ENCODE results near the gene SLC9A4.

The SLC9A4 gene

DNA sequence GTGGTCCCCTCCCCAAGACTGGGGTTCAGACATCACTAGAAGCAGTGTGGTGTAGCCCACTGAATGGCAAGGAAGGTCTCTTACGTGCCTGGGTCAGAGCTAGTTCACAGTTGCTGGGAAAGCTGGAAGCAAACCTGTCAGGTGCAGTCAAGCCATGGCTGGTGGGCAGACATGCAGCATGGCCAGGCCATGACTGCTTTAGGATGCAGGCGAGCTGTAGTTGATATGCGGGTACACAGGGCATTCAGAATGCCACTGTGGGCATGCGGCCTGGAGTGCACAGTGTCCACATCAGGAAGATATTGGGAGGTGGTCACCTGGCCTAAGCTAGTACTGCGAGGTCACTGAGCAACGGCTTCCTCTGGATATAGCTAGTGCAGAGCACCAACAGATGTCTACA, 11.8 kb upstream of the SLC9A4 start:
- CTCF ChIA-PET = no interaction called here
- TF ChIP-seq SUZ12 (IDR thresholded peaks at IDR 0.05) (no peak), FOXK2 (IDR thresholded peaks at IDR 0.05) (no peak), CTBP1 (IDR thresholded peaks at IDR 0.05; ENCODE audit: borderline replicate concordance) (no peak), HDGF (IDR thresholded peaks at IDR 0.05; ENCODE audit: borderline replicate concordance) (no peak), LEF1 (IDR thresholded peaks at IDR 0.05; ENCODE audit: borderline replicate concordance) (no peak), TARDBP (IDR thresholded peaks at IDR 0.05) (no peak), ELF4 (IDR thresholded peaks at IDR 0.05) (no peak), BHLHE40 (IDR thresholded peaks at IDR 0.05; ENCODE audit: borderline replicate concordance) (no peak), ZNF384 (IDR thresholded peaks at IDR 0.05) (no peak), FOXM1 (IDR thresholded peaks at IDR 0.05; ENCODE audit: borderline replicate concordance) (no peak), SP1 (IDR thresholded peaks at IDR 0.05) (no peak), L3MBTL2 (conservative IDR thresholded peaks at IDR 0.05) (no peak), ARNT (IDR thresholded peaks at IDR 0.05) (no peak)
- TF ChIP-seq, protein P1, sequence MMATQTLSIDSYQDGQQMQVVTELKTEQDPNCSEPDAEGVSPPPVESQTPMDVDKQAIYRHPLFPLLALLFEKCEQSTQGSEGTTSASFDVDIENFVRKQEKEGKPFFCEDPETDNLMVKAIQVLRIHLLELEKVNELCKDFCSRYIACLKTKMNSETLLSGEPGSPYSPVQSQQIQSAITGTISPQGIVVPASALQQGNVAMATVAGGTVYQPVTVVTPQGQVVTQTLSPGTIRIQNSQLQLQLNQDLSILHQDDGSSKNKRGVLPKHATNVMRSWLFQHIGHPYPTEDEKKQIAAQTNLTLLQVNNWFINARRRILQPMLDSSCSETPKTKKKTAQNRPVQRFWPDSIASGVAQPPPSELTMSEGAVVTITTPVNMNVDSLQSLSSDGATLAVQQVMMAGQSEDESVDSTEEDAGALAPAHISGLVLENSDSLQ (IDR thresholded peaks at IDR 0.05) = no peak
- DNase-seq (ENCODE audit: extremely low spot score) = no peak
- POLR2A ChIA-PET = no interaction called here

DNA sequence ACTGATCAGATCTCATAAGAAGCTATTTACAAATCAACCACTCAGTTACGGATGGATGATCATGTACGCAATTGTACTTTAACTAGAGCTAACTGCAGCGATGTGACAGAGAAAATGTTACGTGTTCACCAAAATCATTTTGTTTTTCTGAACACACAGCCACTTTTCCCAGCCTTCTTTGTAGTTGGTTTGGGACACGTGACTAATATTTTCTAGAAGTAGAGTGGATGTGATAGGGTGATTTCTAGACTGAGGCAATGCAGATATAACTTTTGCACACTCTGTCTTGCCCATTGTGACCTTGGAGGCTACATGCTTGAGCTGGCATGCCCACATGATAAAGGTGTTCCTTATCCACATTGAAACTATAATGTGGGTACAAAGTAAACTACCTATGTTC, 9.9 kb upstream of the SLC9A4 start:
- POLR2A ChIA-PET = no interaction called here
- CTCF ChIA-PET = no interaction called here
- DNase-seq (ENCODE audit: extremely low spot score) = no peak
- TF ChIP-seq SUZ12 (IDR thresholded peaks at IDR 0.05) (no peak), ZNF384 (IDR thresholded peaks at IDR 0.05) (no peak), TARDBP (IDR thresholded peaks at IDR 0.05) (no peak), FOXK2 (IDR thresholded peaks at IDR 0.05) (no peak), BHLHE40 (IDR thresholded peaks at IDR 0.05; ENCODE audit: borderline replicate concordance) (no peak), ELF4 (IDR thresholded peaks at IDR 0.05) (no peak), HDGF (IDR thresholded peaks at IDR 0.05; ENCODE audit: borderline replicate concordance) (no peak), SP1 (IDR thresholded peaks at IDR 0.05) (no peak), ARNT (IDR thresholded peaks at IDR 0.05) (no peak)
- TF ChIP-seq, protein P1 (IDR thresholded peaks at IDR 0.05) = no peak

DNA sequence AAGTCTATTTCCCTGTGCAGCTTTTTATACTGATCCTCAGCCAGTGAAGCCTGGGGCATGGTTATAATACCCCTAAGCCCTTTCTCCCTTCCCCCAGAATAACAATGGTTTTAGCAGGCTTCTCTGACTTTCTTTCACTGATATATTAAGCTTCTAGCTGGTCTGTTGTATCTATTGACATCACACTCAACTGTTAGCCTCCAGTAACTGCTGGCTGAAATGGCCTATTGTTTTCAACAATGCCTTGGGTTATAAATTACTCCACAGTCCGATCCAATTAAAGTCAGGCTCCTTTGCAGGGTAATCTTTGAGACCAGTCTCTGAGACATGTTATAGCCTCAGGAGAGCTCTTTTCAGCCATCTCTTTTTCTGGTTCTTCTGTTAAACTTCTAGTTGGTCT, 2.9 kb upstream of the SLC9A4 start:
- ChIA-PET CTCF (no interaction called here), POLR2A (no interaction called here)
- no peak for TF ChIP-seq HDGF (IDR thresholded peaks at IDR 0.05; ENCODE audit: borderline replicate concordance)
- no peak for TF ChIP-seq ELF4 (IDR thresholded peaks at IDR 0.05)
- TF ChIP-seq LEF1 (IDR thresholded peaks at IDR 0.05; ENCODE audit: borderline replicate concordance) = no peak
- no peak for TF ChIP-seq ARNT (IDR thresholded peaks at IDR 0.05)
- no peak for TF ChIP-seq FOXA1 (IDR thresholded peaks at IDR 0.05)
- no peak for TF ChIP-seq L3MBTL2 (conservative IDR thresholded peaks at IDR 0.05)
- TF ChIP-seq SP1 (IDR thresholded peaks at IDR 0.05) = no peak
- TF ChIP-seq, protein P1 (IDR thresholded peaks at IDR 0.05) = no peak
- TF ChIP-seq CTBP1 (IDR thresholded peaks at IDR 0.05; ENCODE audit: borderline replicate concordance) = no peak
- TF ChIP-seq TARDBP (IDR thresholded peaks at IDR 0.05) = no peak
- TF ChIP-seq FOXK2 (IDR thresholded peaks at IDR 0.05) = no peak
- no peak for TF ChIP-seq FOXM1 (IDR thresholded peaks at IDR 0.05; ENCODE audit: borderline replicate concordance)
- TF ChIP-seq NFRKB (IDR thresholded peaks at IDR 0.05) = no peak
- TF ChIP-seq SUZ12 (IDR thresholded peaks at IDR 0.05) = no peak
- TF ChIP-seq BHLHE40 (IDR thresholded peaks at IDR 0.05; ENCODE audit: borderline replicate concordance) = no peak
- no peak for TF ChIP-seq ZNF384 (IDR thresholded peaks at IDR 0.05)
- DNase-seq (ENCODE audit: extremely low spot score) = no peak

DNA sequence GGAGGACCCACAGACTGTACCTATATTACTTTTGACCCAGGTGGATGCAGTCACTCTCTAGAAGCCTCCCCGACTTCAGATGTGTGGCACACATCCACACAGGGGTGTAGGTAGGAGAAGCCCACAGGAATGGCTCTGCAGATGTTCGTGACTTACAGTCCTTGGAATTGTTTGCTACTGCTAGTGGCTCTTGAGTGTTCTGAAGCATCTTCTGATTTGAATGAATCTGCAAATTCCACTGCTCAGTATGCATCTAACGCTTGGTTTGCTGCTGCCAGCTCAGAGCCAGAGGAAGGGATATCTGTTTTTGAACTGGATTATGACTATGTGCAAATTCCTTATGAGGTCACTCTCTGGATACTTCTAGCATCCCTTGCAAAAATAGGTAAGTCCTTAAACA, 605 bp downstream of the SLC9A4 start:
- POLR2A ChIA-PET = no interaction called here
- CTCF ChIA-PET = interaction anchor here (0.9 to 2.6 kb wide), 8 partner anchors 9 to 233 kb away, joined by 3 to 15 read pairs (median 4); no protein-coding TSS in a partner anchor
- no peak for TF ChIP-seq FOXA1 (IDR thresholded peaks at IDR 0.05)
- DNase-seq (ENCODE audit: extremely low spot score) = no peak

DNA sequence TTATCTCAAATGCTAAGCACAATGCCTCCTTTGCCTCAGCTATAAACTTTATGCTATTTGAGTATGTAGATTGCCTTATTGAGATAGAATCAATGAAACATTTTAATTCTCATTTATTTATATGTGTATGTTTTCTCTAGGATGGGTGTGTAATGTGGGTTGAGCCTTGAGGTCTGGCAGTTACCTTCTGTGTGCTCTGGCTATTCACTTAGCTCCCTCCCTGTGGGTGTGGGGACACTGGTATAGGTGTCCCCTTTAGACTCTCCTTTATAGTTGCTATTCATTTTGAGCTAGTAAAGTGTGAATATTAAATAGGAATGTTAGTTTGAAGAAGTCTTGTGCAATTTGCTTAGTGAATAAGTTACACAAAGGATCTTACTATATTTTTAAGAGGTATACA, 1.8 kb downstream of the SLC9A4 start:
- POLR2A ChIA-PET = no interaction called here
- no peak for TF ChIP-seq ARNT (IDR thresholded peaks at IDR 0.05)
- no peak for TF ChIP-seq FOXM1 (IDR thresholded peaks at IDR 0.05; ENCODE audit: borderline replicate concordance)
- TF ChIP-seq FOXK2 (IDR thresholded peaks at IDR 0.05) = no peak
- no peak for TF ChIP-seq CTBP1 (IDR thresholded peaks at IDR 0.05; ENCODE audit: borderline replicate concordance)
- TF ChIP-seq L3MBTL2 (conservative IDR thresholded peaks at IDR 0.05) = no peak
- TF ChIP-seq, protein P1 (IDR thresholded peaks at IDR 0.05) = no peak
- TF ChIP-seq SP1 (IDR thresholded peaks at IDR 0.05) = no peak
- TF ChIP-seq BHLHE40 (IDR thresholded peaks at IDR 0.05; ENCODE audit: borderline replicate concordance) = no peak
- TF ChIP-seq TARDBP (IDR thresholded peaks at IDR 0.05) = no peak
- no peak for TF ChIP-seq ELF4 (IDR thresholded peaks at IDR 0.05)
- TF ChIP-seq SUZ12 (IDR thresholded peaks at IDR 0.05) = no peak
- TF ChIP-seq ZNF384 (IDR thresholded peaks at IDR 0.05) = no peak
- no peak for TF ChIP-seq LEF1 (IDR thresholded peaks at IDR 0.05; ENCODE audit: borderline replicate concordance)
- TF ChIP-seq NFRKB (IDR thresholded peaks at IDR 0.05) = no peak
- no peak for TF ChIP-seq FOXA1 (IDR thresholded peaks at IDR 0.05)
- TF ChIP-seq HDGF (IDR thresholded peaks at IDR 0.05; ENCODE audit: borderline replicate concordance) = no peak
- DNase-seq (ENCODE audit: extremely low spot score) = no peak
- CTCF ChIA-PET = no interaction called here

All from HEK293T (cell line).